ENCODE measurements around the gene ZNRF2. TPM values are rescaled to one million over a fixed set of nuclear protein-coding genes. Genes with fewer than 3 reads are reported as not detected.

The ZNRF2 gene
- total RNA-seq, 1 donor from 2014 or later: 21.4 TPM

GRCh38 chr7:30310674-30311362 lies 26.4 kb downstream of the ZNRF2 start:
- ATAC-seq (ENCODE audit: low read depth): no peak
- ChIA-PET CTCF (interaction anchor here (1.6 kb wide), 1 partner anchor 11 kb away, joined by 3 read pairs; no protein-coding TSS in a partner anchor), POLR2A (no interaction called here)
- TF ChIP-seq CTCF (IDR thresholded peaks at IDR 0.05): no peak
- no peak overlapping the region for H3K4me3 Mint-ChIP-seq
- H3K27me3 Mint-ChIP-seq: no peaks in the 10 kb centered on the region
- peaks cover 70% of the 10 kb centered on the region for H3K4me1 Mint-ChIP-seq
- H3K27ac Mint-ChIP-seq: peak overlapping the region; percentile 41
- intact Hi-C loops (cut with micrococcal nuclease): loop anchor here (1.0 to 5.0 kb wide), 2 partner anchors 10 to 36 kb away; no protein-coding TSS in a partner anchor
- peaks cover 3% of the 10 kb centered on the region for H3K36me3 Mint-ChIP-seq (ENCODE audit: low read depth)
- no peaks in the 10 kb centered on the region for H3K9me3 Mint-ChIP-seq
- DNase-seq: no peak

- Mint-ChIP-seq H3K27me3 (no peaks in the 10 kb centered on the region), H3K27ac (peak overlapping the region; percentile 55), H3K36me3 (ENCODE audit: low read depth) (peaks cover 3% of the 10 kb centered on the region), H3K9me3 (no peaks in the 10 kb centered on the region), H3K4me1 (peaks cover 70% of the 10 kb centered on the region), H3K4me3 (no peak overlapping the region)
- intact Hi-C loops (cut with micrococcal nuclease): loop anchor here (5.0 kb wide), 1 partner anchor 35 kb away; no protein-coding TSS in a partner anchor
- TF ChIP-seq CTCF (IDR thresholded peaks at IDR 0.05): no peak
- ATAC-seq (ENCODE audit: low read depth) (no peak), DNase-seq (no peak)
- ChIA-PET POLR2A (interaction anchor here (1.5 kb wide), 1 partner anchor 11 kb away, joined by 4 read pairs; no protein-coding TSS in a partner anchor), CTCF (interaction anchor here (1.6 kb wide), 1 partner anchor 11 kb away, joined by 11 read pairs; no protein-coding TSS in a partner anchor)
Measured at GRCh38 chr7:30312178-30312577, 27.8 kb downstream of the ZNRF2 start.

GRCh38 chr7:30313348-30313747 lies 29.0 kb downstream of the ZNRF2 start:
- no peak overlapping the region for H3K4me3 Mint-ChIP-seq
- no peaks in the 10 kb centered on the region for H3K9me3 Mint-ChIP-seq
- DNase-seq (no peak), ATAC-seq (ENCODE audit: low read depth) (no peak)
- H3K27me3 Mint-ChIP-seq: no peaks in the 10 kb centered on the region
- H3K27ac Mint-ChIP-seq: peak overlapping the region; percentile 20
- CTCF ChIA-PET: interaction anchor here (1.6 kb wide), 1 partner anchor 9 kb away, joined by 11 read pairs; no protein-coding TSS in a partner anchor
- peaks cover 2% of the 10 kb centered on the region for H3K36me3 Mint-ChIP-seq (ENCODE audit: low read depth)
- H3K4me1 Mint-ChIP-seq: peaks cover 70% of the 10 kb centered on the region
- intact Hi-C loops (cut with micrococcal nuclease): loop anchor here (1.0 to 5.0 kb wide), 3 partner anchors 8 to 34 kb away; no protein-coding TSS in a partner anchor
- TF ChIP-seq CTCF (IDR thresholded peaks at IDR 0.05): no peak
- POLR2A ChIA-PET: interaction anchor here (1.4 to 2.0 kb wide), 2 partner anchors 9 to 12 kb away, joined by 11 to 14 read pairs; no protein-coding TSS in a partner anchor

DNA sequence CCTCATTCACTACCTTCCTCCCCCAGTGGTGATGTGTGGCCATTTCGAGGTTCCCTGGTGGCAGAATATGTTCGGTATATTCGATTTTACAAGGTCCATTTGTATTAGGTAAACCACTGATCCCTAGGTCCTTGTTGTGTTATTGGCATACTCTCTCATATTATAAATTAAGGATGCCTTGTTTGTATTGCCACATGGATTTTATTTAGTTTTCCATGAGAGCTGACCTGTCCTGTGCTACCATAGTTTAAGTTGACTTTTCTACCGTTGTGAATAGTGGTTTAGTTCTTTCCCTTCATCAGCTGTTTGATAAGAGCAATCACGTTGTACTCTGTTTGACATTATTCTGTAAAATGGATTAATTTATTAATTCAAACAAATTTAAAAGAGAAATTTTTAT lies 29.4 kb downstream of the ZNRF2 start:
- TF ChIP-seq CTCF (IDR thresholded peaks at IDR 0.05): no peak
- Mint-ChIP-seq H3K27ac (peak overlapping the region; percentile 20), H3K4me1 (peaks cover 72% of the 10 kb centered on the region), H3K27me3 (no peaks in the 10 kb centered on the region), H3K9me3 (no peaks in the 10 kb centered on the region), H3K4me3 (no peak overlapping the region), H3K36me3 (ENCODE audit: low read depth) (peaks cover 2% of the 10 kb centered on the region)
- ChIA-PET CTCF (interaction anchor here (1.6 kb wide), 1 partner anchor 9 kb away, joined by 11 read pairs; no protein-coding TSS in a partner anchor), POLR2A (interaction anchor here (1.4 to 2.0 kb wide), 2 partner anchors 9 to 12 kb away, joined by 11 to 14 read pairs; no protein-coding TSS in a partner anchor)
- ATAC-seq (ENCODE audit: low read depth) (no peak), DNase-seq (no peak)
- intact Hi-C loops (cut with micrococcal nuclease): loop anchor here (1.0 to 5.0 kb wide), 3 partner anchors 8 to 34 kb away; no protein-coding TSS in a partner anchor

DNA sequence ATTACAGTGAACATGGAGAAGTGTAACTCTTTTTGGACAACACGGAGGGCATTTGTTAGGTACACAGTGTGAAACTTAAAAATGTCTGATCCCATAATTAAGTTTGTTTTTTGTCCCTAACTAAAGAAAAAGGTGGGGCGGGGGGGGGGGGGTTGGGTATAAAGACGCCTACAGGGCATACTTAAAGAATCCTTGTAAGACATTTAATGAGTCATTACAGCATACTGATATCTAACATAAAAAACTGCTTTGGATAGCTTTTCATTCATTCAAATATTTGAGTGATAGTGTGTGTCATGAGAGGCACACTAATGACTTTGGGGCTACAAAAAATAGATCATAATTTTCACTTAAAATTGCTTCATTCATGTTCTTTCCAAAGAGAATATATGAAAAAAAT lies 31.2 kb downstream of the ZNRF2 start:
- no peaks in the 10 kb centered on the region for H3K27me3 Mint-ChIP-seq
- no peaks in the 10 kb centered on the region for H3K9me3 Mint-ChIP-seq
- POLR2A ChIA-PET: no interaction called here
- H3K36me3 Mint-ChIP-seq (ENCODE audit: low read depth): peaks cover 2% of the 10 kb centered on the region
- CTCF ChIA-PET: no interaction called here
- no peak for ATAC-seq (ENCODE audit: low read depth)
- no peak for TF ChIP-seq CTCF (IDR thresholded peaks at IDR 0.05)
- H3K4me3 Mint-ChIP-seq: no peak overlapping the region
- H3K4me1 Mint-ChIP-seq: peaks cover 70% of the 10 kb centered on the region
- no peak overlapping the region for H3K27ac Mint-ChIP-seq
- intact Hi-C loops (cut with micrococcal nuclease): no loop called here
- no peak for DNase-seq
